Measurements from ENCODE around the gene SYNDIG1.

DNA sequence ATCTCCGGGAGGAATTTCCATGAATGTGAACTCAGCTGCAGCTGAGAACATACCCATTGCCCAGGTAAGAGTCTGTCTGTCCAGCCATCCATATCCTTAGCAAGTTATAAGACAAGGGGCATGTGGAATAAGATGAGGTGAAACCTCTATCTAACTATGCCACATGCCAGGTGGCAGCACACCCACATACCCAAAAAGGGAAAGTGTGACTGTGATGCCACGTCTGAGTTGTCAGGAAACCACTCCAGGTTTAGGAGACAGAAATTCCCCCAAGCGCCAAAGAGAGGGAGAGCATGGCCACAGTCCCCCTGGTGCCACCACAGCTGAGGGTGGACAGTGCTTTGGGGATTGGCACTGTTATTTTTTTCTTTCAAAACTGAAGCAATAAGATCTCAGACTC is 36.7 kb downstream of the SYNDIG1 start:
- TF ChIP-seq, protein P1, sequence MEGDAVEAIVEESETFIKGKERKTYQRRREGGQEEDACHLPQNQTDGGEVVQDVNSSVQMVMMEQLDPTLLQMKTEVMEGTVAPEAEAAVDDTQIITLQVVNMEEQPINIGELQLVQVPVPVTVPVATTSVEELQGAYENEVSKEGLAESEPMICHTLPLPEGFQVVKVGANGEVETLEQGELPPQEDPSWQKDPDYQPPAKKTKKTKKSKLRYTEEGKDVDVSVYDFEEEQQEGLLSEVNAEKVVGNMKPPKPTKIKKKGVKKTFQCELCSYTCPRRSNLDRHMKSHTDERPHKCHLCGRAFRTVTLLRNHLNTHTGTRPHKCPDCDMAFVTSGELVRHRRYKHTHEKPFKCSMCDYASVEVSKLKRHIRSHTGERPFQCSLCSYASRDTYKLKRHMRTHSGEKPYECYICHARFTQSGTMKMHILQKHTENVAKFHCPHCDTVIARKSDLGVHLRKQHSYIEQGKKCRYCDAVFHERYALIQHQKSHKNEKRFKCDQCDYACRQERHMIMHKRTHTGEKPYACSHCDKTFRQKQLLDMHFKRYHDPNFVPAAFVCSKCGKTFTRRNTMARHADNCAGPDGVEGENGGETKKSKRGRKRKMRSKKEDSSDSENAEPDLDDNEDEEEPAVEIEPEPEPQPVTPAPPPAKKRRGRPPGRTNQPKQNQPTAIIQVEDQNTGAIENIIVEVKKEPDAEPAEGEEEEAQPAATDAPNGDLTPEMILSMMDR (conservative IDR thresholded peaks at IDR 0.05; ENCODE audit: low read length), result no peak
- no peak for TF ChIP-seq EZH2phosphoT487 (IDR thresholded peaks at IDR 0.05; ENCODE audit: borderline replicate concordance, low read depth, low read length)
